B cell (primary cell): ENCODE results near the gene GAGE13. TPM values are rescaled to one million over a fixed set of nuclear protein-coding genes. Genes with fewer than 3 reads are reported as not detected.

Experiments
- polyA plus RNA-seq: library from polyadenylated mRNA; depleted of rRNA; stranded (reverse); fragments of >200 nt; gene quantifications from 2 replicates; pipeline ENCODE4 v1.2.3, GENCODE V29; 2012
- total RNA-seq, 2 donors: library from RNA; stranded (reverse); fragments of 120-200 nt in 1 of 2; gene quantifications; 1 replicate in 1 of 2; 2 replicates in 1 of 2; pipeline versions ENCODE4 v1.2.3 to v1.2.4, GENCODE V29; 2013 to 2022

Gene GAGE13
- total and polyA plus RNA-seq, 2 donors (not counting 1 experiment from before 2014, with no cell fraction given), result not detected

Other genes with a start within 250 kb of the GAGE13 start
- 16.8 and 18.7 TPM in 2 replicates for gene GPKOW, start 207.8 kb upstream of the GAGE13 start, total RNA-seq
- gene GPKOW, start 207.8 kb upstream of the GAGE13 start, polyA plus RNA-seq, result 8.7 and 12.9 TPM in 2 replicates
- gene MAGIX, start 168.8 kb upstream of the GAGE13 start, total RNA-seq, result 1.6 and 2.4 TPM in 2 replicates
- 0.78 and 1.2 TPM in 2 replicates for gene MAGIX, start 168.8 kb upstream of the GAGE13 start, polyA plus RNA-seq
- 194 and 196 TPM in 2 replicates for gene PLP2, start 159.7 kb upstream of the GAGE13 start, total RNA-seq
- gene PLP2, start 159.7 kb upstream of the GAGE13 start, polyA plus RNA-seq, result 174 and 214 TPM in 2 replicates
- 13.2 and 16.2 TPM in 2 replicates for gene PRICKLE3, start 145.2 kb upstream of the GAGE13 start, total RNA-seq
- gene PRICKLE3, start 145.2 kb upstream of the GAGE13 start, polyA plus RNA-seq, result 21.0 and 24.2 TPM in 2 replicates
- gene SYP, start 131.4 kb upstream of the GAGE13 start, total RNA-seq, result 1.2 TPM in 2 replicates
- gene SYP, start 131.4 kb upstream of the GAGE13 start, polyA plus RNA-seq, result 0.61 and 1.6 TPM in 2 replicates
- 6.7 and 8.2 TPM in 2 replicates for gene CACNA1F, start 98.2 kb upstream of the GAGE13 start, total RNA-seq
- 9.3 and 9.5 TPM in 2 replicates for gene CACNA1F, start 98.2 kb upstream of the GAGE13 start, polyA plus RNA-seq
- gene CCDC22, start 96.1 kb upstream of the GAGE13 start, total RNA-seq, result 27.2 and 29.4 TPM in 2 replicates
- gene CCDC22, start 96.1 kb upstream of the GAGE13 start, polyA plus RNA-seq, result 29.4 and 30.6 TPM in 2 replicates
- not detected in 2 replicates for gene FOXP3, start 66.9 kb upstream of the GAGE13 start, total RNA-seq
- gene FOXP3, start 66.9 kb upstream of the GAGE13 start, polyA plus RNA-seq, result 0.03 and 0.10 TPM in 2 replicates
- 9.8 and 10.2 TPM in 2 replicates for gene PPP1R3F, start 61.8 kb upstream of the GAGE13 start, total RNA-seq
- gene PPP1R3F, start 61.8 kb upstream of the GAGE13 start, polyA plus RNA-seq, result 3.5 and 3.7 TPM in 2 replicates
- not detected in 2 replicates for gene GAGE10, start 27.9 kb upstream of the GAGE13 start, total RNA-seq
- not detected in 2 replicates for gene GAGE10, start 27.9 kb upstream of the GAGE13 start, polyA plus RNA-seq
- not detected in 2 replicates for gene GAGE12J, start 9.5 kb upstream of the GAGE13 start, total RNA-seq
- gene GAGE12J, start 9.5 kb upstream of the GAGE13 start, polyA plus RNA-seq, result not detected in 2 replicates
- gene GAGE12C, start 200.6 kb downstream of the GAGE13 start, total RNA-seq, result not detected in 2 replicates
- not detected in 2 replicates for gene GAGE12C, start 200.6 kb downstream of the GAGE13 start, polyA plus RNA-seq
- not detected in 2 replicates for gene GAGE12D, start 210.2 kb downstream of the GAGE13 start, total RNA-seq
- gene GAGE12D, start 210.2 kb downstream of the GAGE13 start, polyA plus RNA-seq, result not detected in 2 replicates
- not detected in 2 replicates for gene GAGE12E, start 219.7 kb downstream of the GAGE13 start, total RNA-seq
- not detected in 2 replicates for gene GAGE12E, start 219.7 kb downstream of the GAGE13 start, polyA plus RNA-seq
- gene GAGE12F, start 229.3 kb downstream of the GAGE13 start, total RNA-seq, result not detected in 2 replicates
- not detected in 2 replicates for gene GAGE12F, start 229.3 kb downstream of the GAGE13 start, polyA plus RNA-seq
- not detected in 2 replicates for gene GAGE12G, start 238.8 kb downstream of the GAGE13 start, total RNA-seq
- not detected in 2 replicates for gene GAGE12G, start 238.8 kb downstream of the GAGE13 start, polyA plus RNA-seq
- not detected in 2 replicates for gene GAGE12H, start 248.4 kb downstream of the GAGE13 start, total RNA-seq
- not detected in 2 replicates for gene GAGE12H, start 248.4 kb downstream of the GAGE13 start, polyA plus RNA-seq